ENCODE measurements around the gene KCNK6. TPM values are rescaled to one million over a fixed set of nuclear protein-coding genes. Genes with fewer than 3 reads are reported as not detected.

KCNK6 gene
- total and polyA plus RNA-seq, 7 donors = 0.21 to 0.69 (median 0.54) TPM

- Histone ChIP-seq H3K27ac (no peak overlapping the region), H3K9me3 (no peaks in the 10 kb centered on the region), H3K4me3 (no peak overlapping the region), H3K36me3 (ENCODE audit: insufficient read depth in 1 of 2, low read depth in 1 of 2) (no peaks in the 10 kb centered on the region), H3K27me3 (ENCODE audit: insufficient read depth in 3 of 3, low read length in 2 of 3) (peaks cover 0 to 4% (median 0%) of the 10 kb centered on the region in 3 donors), H3K4me1 (no peaks in the 10 kb centered on the region)
- DNase-seq (no peak), ATAC-seq (no peak)
- intact Hi-C loops (cut with DNase I) = no loop called here
- TF ChIP-seq, protein P1, sequence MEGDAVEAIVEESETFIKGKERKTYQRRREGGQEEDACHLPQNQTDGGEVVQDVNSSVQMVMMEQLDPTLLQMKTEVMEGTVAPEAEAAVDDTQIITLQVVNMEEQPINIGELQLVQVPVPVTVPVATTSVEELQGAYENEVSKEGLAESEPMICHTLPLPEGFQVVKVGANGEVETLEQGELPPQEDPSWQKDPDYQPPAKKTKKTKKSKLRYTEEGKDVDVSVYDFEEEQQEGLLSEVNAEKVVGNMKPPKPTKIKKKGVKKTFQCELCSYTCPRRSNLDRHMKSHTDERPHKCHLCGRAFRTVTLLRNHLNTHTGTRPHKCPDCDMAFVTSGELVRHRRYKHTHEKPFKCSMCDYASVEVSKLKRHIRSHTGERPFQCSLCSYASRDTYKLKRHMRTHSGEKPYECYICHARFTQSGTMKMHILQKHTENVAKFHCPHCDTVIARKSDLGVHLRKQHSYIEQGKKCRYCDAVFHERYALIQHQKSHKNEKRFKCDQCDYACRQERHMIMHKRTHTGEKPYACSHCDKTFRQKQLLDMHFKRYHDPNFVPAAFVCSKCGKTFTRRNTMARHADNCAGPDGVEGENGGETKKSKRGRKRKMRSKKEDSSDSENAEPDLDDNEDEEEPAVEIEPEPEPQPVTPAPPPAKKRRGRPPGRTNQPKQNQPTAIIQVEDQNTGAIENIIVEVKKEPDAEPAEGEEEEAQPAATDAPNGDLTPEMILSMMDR (IDR thresholded peaks at IDR 0.05) = no peak
- 73 to 78% (median 76%) methylated on average over 13 of the region's 13 CpGs for WGBS, 3 donors
Measured at GRCh38 chr19:38290631-38291147, 29.0 kb upstream of the KCNK6 start.

DNA sequence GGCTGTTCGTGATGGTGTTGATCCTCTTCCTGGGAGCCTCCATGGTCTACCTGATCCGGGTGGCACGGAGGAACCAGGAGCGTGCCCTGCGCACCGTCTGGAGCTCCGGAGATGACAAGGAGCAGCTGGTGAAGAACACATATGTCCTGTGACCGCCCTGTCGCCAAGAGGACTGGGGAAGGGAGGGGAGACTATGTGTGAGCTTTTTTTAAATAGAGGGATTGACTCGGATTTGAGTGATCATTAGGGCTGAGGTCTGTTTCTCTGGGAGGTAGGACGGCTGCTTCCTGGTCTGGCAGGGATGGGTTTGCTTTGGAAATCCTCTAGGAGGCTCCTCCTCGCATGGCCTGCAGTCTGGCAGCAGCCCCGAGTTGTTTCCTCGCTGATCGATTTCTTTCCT lies 27.8 kb upstream of the KCNK6 start:
- no peaks in the 10 kb centered on the region for H3K36me3 ChIP-seq (ENCODE audit: insufficient read depth in 1 of 2, low read depth in 1 of 2)
- H3K9me3 ChIP-seq = no peaks in the 10 kb centered on the region
- TF ChIP-seq, protein P1 (IDR thresholded peaks at IDR 0.05) = no peak
- ATAC-seq = no peak
- peaks cover 0 to 4% (median 0%) of the 10 kb centered on the region in 3 donors for H3K27me3 ChIP-seq (ENCODE audit: insufficient read depth in 3 of 3, low read length in 2 of 3)
- WGBS, 3 donors = 72 to 76% (median 73%) methylated on average over 15 of the region's 15 CpGs
- H3K27ac ChIP-seq = no peak overlapping the region
- intact Hi-C loops (cut with DNase I) = no loop called here
- no peak overlapping the region for H3K4me3 ChIP-seq
- no peak for DNase-seq
- H3K4me1 ChIP-seq = no peaks in the 10 kb centered on the region

- DNase-seq = no peak
- 75 to 81% (median 79%) methylated on average over 9 of the region's 9 CpGs for WGBS, 3 donors
Measured at GRCh38 chr19:38293281-38293680, 26.4 kb upstream of the KCNK6 start.

DNA sequence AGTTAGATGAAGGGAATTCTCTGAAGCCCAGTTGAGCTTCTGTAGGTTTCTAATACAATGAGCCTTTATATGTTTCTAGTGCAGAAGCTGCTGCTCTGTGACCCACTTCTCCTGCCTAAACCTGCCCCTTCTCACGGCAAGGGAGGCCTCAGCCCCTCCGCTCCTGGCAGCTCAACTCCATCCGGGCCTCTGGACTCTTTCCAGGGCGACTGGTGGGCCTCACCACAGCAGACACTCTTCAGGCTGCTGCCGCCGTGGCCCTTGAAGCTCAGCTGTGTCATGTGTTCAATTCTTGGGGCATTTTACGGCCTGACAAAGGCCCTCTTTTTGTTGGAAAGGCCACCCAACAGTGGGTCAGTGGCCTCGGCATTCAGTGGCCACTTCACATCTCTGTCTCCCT lies 25.6 kb upstream of the KCNK6 start:
- H3K9me3 ChIP-seq = no peaks in the 10 kb centered on the region
- DNase-seq (no peak), ATAC-seq (no peak)
- no peaks in the 10 kb centered on the region for H3K27me3 ChIP-seq (ENCODE audit: insufficient read depth in 3 of 3, low read length in 2 of 3)
- TF ChIP-seq, protein P1 (IDR thresholded peaks at IDR 0.05) = no peak
- no peaks in the 10 kb centered on the region for H3K4me1 ChIP-seq
- H3K36me3 ChIP-seq (ENCODE audit: insufficient read depth in 1 of 2, low read depth in 1 of 2) = no peaks in the 10 kb centered on the region
- no peak overlapping the region for H3K27ac ChIP-seq
- H3K4me3 ChIP-seq = no peak overlapping the region
- 72 to 76% (median 74%) methylated on average over 8 of the region's 8 CpGs for WGBS, 3 donors
- intact Hi-C loops (cut with DNase I) = no loop called here

More at GRCh38 chr19:38293281-38293680, 26.4 kb upstream of the KCNK6 start:
- ATAC-seq = no peak
- intact Hi-C loops (cut with DNase I) = no loop called here
- Histone ChIP-seq H3K27ac (no peak overlapping the region), H3K27me3 (ENCODE audit: insufficient read depth in 3 of 3, low read length in 2 of 3) (peaks cover 0 to 4% (median 0%) of the 10 kb centered on the region in 3 donors), H3K9me3 (no peaks in the 10 kb centered on the region), H3K36me3 (ENCODE audit: insufficient read depth in 1 of 2, low read depth in 1 of 2) (no peaks in the 10 kb centered on the region), H3K4me1 (no peaks in the 10 kb centered on the region), H3K4me3 (no peak overlapping the region)
- TF ChIP-seq, protein P1 (IDR thresholded peaks at IDR 0.05) = no peak

All from psoas muscle (tissue), 8 donors.